ENCODE data around the gene CYTH4.

DNA sequence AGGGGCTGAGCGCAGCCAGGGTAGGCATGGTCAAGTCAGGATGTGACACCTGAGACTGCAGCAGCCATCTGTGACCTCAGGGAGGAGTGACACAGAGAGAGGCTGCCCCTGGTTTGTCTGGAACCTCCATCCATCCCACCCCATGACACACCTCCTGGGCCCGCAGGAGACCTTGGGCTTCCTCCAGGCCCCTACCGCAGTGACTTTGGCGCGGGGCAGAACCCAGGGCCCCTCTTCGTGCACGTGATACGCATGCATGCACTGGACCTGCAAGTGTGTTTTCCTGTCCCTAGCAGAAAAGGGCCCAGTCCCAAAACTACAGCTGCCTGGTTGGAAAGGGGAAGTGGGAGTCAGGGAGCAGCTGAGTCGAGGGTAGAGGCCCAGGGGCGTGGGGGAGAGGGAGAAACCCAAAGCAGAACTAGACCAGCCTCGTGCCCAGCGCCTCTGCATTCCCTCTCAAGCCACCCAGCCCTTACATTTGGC lies 7.9 kb upstream of the CYTH4 start:
- no peak for TF ChIP-seq POLR2A (IDR thresholded peaks at IDR 0.05)
- TF ChIP-seq, protein P1, sequence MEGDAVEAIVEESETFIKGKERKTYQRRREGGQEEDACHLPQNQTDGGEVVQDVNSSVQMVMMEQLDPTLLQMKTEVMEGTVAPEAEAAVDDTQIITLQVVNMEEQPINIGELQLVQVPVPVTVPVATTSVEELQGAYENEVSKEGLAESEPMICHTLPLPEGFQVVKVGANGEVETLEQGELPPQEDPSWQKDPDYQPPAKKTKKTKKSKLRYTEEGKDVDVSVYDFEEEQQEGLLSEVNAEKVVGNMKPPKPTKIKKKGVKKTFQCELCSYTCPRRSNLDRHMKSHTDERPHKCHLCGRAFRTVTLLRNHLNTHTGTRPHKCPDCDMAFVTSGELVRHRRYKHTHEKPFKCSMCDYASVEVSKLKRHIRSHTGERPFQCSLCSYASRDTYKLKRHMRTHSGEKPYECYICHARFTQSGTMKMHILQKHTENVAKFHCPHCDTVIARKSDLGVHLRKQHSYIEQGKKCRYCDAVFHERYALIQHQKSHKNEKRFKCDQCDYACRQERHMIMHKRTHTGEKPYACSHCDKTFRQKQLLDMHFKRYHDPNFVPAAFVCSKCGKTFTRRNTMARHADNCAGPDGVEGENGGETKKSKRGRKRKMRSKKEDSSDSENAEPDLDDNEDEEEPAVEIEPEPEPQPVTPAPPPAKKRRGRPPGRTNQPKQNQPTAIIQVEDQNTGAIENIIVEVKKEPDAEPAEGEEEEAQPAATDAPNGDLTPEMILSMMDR (IDR thresholded peaks at IDR 0.05) = no peak

All from uterus (tissue), 2 donors.